ENCODE data around the gene PPRC1. TPM values are rescaled to one million over a fixed set of nuclear protein-coding genes. Genes with fewer than 3 reads are reported as not detected.
A peak's percentile ranks its signal among the peaks of the same experiment; 100 is the strongest.

The PPRC1 gene
- total and polyA plus RNA-seq, 2 experiments from 2014 or later, result 16.4 to 22.6 TPM

DNA sequence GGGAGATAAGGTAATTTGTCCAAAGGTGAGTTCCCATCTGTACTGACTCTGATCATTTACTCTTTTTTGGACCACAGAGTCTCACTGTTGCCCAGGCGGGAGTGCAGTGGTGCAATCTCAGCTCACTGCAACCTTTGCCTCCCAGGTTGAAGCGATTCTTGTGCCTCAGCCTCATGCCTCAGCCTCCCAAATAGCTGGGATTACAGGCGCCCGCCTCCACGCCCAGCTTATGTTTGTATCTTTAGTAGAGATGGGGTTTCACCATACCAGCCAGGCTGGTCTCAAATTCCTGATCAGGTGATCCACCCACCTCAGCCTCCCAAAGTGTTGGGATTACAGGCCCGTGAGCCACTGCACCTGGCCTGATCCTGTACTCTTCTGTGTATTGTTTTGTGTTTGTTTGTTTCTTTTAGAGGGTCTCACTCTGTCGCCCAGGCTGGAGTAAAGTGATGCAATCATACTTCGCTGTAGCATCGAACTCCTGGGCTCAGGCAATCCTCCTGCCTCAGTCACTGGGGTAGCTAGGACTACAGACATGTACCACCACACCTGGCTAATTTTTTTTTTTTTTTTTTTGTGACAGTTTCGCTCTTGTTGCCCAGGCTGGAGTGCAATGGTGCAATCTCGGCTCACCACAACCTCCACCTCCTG lies 21.8 kb downstream of the PPRC1 start:
- DNase-seq, result no peak
- Histone ChIP-seq H3K4me1 (ENCODE audit: insufficient read depth) (peaks cover 40% of the 10 kb centered on the region), H3K9me2 (ENCODE audit: insufficient read depth) (no peaks in the 10 kb centered on the region), H3K79me2 (ENCODE audit: insufficient read depth) (peaks cover 71% of the 10 kb centered on the region), H3K9me3 (ENCODE audit: low read depth) (no peaks in the 10 kb centered on the region), H4K20me1 (ENCODE audit: insufficient read depth) (0 out of 2 replicates have a peak, but pooled peaks cover 3% of the 10 kb centered on the region), H2AFZ (no peak overlapping the region), H3K27ac (0 out of 2 replicates have a peak overlapping the region, but pooled peaks have one; percentile 94), H3F3A (ENCODE audit: insufficient read depth) (peaks cover 55% of the 10 kb centered on the region), H3K9ac (no peak overlapping the region), H3K4me3 (no peak overlapping the region), H3K27me3 (replicated peaks; ENCODE audit: insufficient read depth) (no peaks in the 10 kb centered on the region), H3K36me3 (ENCODE audit: low read depth) (peaks cover 45% of the 10 kb centered on the region), H3K4me2 (ENCODE audit: unreplicated experiment) (no peak overlapping the region)
- TF ChIP-seq EZH2 (IDR thresholded peaks at IDR 0.05; ENCODE audit: insufficient read depth, poor library complexity, severe bottlenecking), result no peak
- no peak for TF ChIP-seq EZH2phosphoT487 (IDR thresholded peaks at IDR 0.05; ENCODE audit: insufficient read depth, low read depth)
- 96 to 99% methylated on average over 11 of the region's 11 CpGs for WGBS, 2 experiments (ENCODE audit: low coverage in 1 of 2, low lambda C conversion rate in 2 of 2, missing lambda C conversion rate in 2 of 2)
- in situ Hi-C loops (cut with MboI), result no loop called here

DNA sequence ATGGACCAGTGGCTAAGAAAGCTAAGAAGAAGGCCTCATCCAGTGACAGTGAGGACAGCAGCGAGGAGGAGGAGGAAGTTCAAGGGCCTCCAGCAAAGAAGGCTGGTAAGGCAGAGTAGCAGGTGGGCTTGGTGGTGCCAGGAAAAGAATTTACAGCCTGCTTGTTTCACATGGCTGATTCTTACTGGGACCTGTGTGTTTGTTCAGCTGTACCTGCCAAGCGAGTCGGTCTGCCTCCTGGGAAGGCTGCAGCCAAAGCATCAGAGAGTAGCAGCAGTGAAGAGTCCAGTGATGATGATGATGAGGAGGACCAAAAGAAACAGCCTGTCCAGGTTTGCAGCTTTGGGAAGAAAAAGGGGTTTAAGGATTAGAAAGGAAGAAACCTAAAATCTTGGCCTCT lies 24.4 kb downstream of the PPRC1 start:
- peaks cover 62% of the 10 kb centered on the region for H3K36me3 ChIP-seq (ENCODE audit: low read depth)
- no peak overlapping the region for H3K4me2 ChIP-seq (ENCODE audit: unreplicated experiment)
- no peak overlapping the region for H3K27ac ChIP-seq
- no peak for DNase-seq
- no peaks in the 10 kb centered on the region for H3K27me3 ChIP-seq (replicated peaks; ENCODE audit: insufficient read depth)
- peaks cover 25% of the 10 kb centered on the region for H3K4me1 ChIP-seq (ENCODE audit: insufficient read depth)
- peaks cover 40% of the 10 kb centered on the region for H3F3A ChIP-seq (ENCODE audit: insufficient read depth)
- no peak for TF ChIP-seq EZH2 (IDR thresholded peaks at IDR 0.05; ENCODE audit: insufficient read depth, poor library complexity, severe bottlenecking)
- no peak for TF ChIP-seq EZH2phosphoT487 (IDR thresholded peaks at IDR 0.05; ENCODE audit: insufficient read depth, low read depth)
- H3K79me2 ChIP-seq (ENCODE audit: insufficient read depth), result peaks cover 80% of the 10 kb centered on the region
- H3K9me3 ChIP-seq (ENCODE audit: low read depth), result no peaks in the 10 kb centered on the region
- H4K20me1 ChIP-seq (ENCODE audit: insufficient read depth), result 0 out of 2 replicates have a peak, but pooled peaks cover 3% of the 10 kb centered on the region
- WGBS, 2 experiments (ENCODE audit: low coverage in 1 of 2, low lambda C conversion rate in 2 of 2, missing lambda C conversion rate in 2 of 2), result 92 to 93% methylated on average over 3 of the region's 3 CpGs
- 0 out of 2 replicates have a peak overlapping the region, but pooled peaks have one; percentile 1 for H3K9ac ChIP-seq
- no peak overlapping the region for H3K4me3 ChIP-seq
- in situ Hi-C loops (cut with MboI), result no loop called here
- no peak overlapping the region for H2AFZ ChIP-seq
- no peaks in the 10 kb centered on the region for H3K9me2 ChIP-seq (ENCODE audit: insufficient read depth)

DNA sequence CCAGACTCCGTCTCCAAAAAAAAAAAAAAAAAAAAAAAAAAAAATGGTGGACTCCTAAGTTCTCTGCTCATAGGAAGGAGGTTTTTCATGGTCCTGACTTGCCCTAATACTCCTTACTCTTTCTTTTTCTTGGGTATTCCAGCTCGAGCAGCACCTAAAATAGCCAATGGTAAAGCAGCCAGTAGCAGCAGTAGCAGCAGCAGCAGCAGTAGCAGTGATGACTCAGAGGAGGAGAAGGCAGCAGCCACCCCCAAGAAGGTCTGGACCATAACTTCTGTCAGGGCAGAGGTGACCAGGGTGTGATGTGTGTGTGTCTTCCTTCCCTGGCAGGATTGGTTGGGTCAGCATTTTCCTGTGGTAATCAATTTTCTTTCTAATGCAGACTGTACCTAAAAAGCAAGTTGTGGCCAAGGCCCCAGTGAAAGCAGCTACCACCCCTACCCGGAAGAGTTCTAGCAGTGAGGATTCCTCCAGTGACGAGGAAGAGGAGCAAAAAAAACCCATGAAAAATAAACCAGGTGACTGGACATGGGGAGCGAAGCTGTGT lies 26.3 kb downstream of the PPRC1 start:
- Histone ChIP-seq H3K4me1 (ENCODE audit: insufficient read depth) (peaks cover 15% of the 10 kb centered on the region), H3K9me2 (ENCODE audit: insufficient read depth) (no peaks in the 10 kb centered on the region), H3K4me2 (ENCODE audit: unreplicated experiment) (no peak overlapping the region), H3K27me3 (replicated peaks; ENCODE audit: insufficient read depth) (no peaks in the 10 kb centered on the region), H3K9ac (peak overlapping the region; percentile 13; the same call in 1 of the 2 replicates), H4K20me1 (ENCODE audit: insufficient read depth) (0 out of 2 replicates have a peak, but pooled peaks cover 3% of the 10 kb centered on the region), H3K27ac (0 out of 2 replicates have a peak overlapping the region, but pooled peaks have one; percentile 34), H3K9me3 (ENCODE audit: low read depth) (no peaks in the 10 kb centered on the region), H2AFZ (no peak overlapping the region), H3F3A (ENCODE audit: insufficient read depth) (peaks cover 40% of the 10 kb centered on the region), H3K36me3 (ENCODE audit: low read depth) (peaks cover 81% of the 10 kb centered on the region), H3K79me2 (ENCODE audit: insufficient read depth) (peaks cover 62% of the 10 kb centered on the region), H3K4me3 (no peak overlapping the region)
- WGBS, 2 experiments (ENCODE audit: low coverage in 1 of 2, low lambda C conversion rate in 2 of 2, missing lambda C conversion rate in 2 of 2), result 88 to 90% methylated on average over 5 of the region's 5 CpGs
- peak; percentile 72 for DNase-seq
- in situ Hi-C loops (cut with MboI), result no loop called here
- TF ChIP-seq EZH2phosphoT487 (IDR thresholded peaks at IDR 0.05; ENCODE audit: insufficient read depth, low read depth), result no peak
- TF ChIP-seq EZH2 (IDR thresholded peaks at IDR 0.05; ENCODE audit: insufficient read depth, poor library complexity, severe bottlenecking), result no peak

DNA sequence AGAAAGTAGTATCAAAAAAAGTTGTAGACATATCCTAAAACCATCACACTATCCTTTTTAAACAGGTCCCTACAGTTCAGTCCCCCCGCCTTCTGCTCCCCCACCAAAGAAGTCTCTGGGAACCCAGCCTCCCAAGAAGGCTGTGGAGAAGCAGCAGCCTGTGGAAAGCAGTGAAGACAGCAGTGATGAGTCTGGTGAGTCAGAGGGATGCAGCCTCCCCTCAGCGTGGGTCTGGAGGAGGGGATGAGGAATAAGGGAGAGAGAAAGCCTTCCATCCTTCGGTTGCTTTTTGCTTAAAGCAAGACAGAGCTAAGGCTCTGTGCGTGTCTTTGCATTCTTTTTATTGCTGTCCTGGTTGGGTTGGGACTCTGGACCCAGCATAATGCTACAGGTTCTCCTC lies 27.0 kb downstream of the PPRC1 start:
- Histone ChIP-seq H3F3A (ENCODE audit: insufficient read depth) (peaks cover 40% of the 10 kb centered on the region), H3K4me2 (ENCODE audit: unreplicated experiment) (no peak overlapping the region), H3K27ac (no peak overlapping the region), H3K4me1 (ENCODE audit: insufficient read depth) (peaks cover 12% of the 10 kb centered on the region), H3K36me3 (ENCODE audit: low read depth) (peaks cover 78% of the 10 kb centered on the region), H3K9me2 (ENCODE audit: insufficient read depth) (no peaks in the 10 kb centered on the region), H3K4me3 (no peak overlapping the region), H3K27me3 (replicated peaks; ENCODE audit: insufficient read depth) (no peaks in the 10 kb centered on the region), H4K20me1 (ENCODE audit: insufficient read depth) (0 out of 2 replicates have a peak, but pooled peaks cover 3% of the 10 kb centered on the region), H3K9me3 (ENCODE audit: low read depth) (no peaks in the 10 kb centered on the region), H3K9ac (no peak overlapping the region), H2AFZ (no peak overlapping the region), H3K79me2 (ENCODE audit: insufficient read depth) (peaks cover 55% of the 10 kb centered on the region)
- WGBS, 2 experiments (ENCODE audit: low coverage in 1 of 2, low lambda C conversion rate in 2 of 2, missing lambda C conversion rate in 2 of 2), result 76 to 82% methylated on average over 4 of the region's 4 CpGs
- TF ChIP-seq EZH2 (IDR thresholded peaks at IDR 0.05; ENCODE audit: insufficient read depth, poor library complexity, severe bottlenecking), result no peak
- TF ChIP-seq EZH2phosphoT487 (IDR thresholded peaks at IDR 0.05; ENCODE audit: insufficient read depth, low read depth), result no peak
- DNase-seq, result no peak
- in situ Hi-C loops (cut with MboI), result no loop called here

All from GM23248 (cell line).